ENCODE data around the gene LARP6. TPM values are rescaled to one million over a fixed set of nuclear protein-coding genes. Genes with fewer than 3 reads are reported as not detected.

Gene LARP6
- total and polyA plus RNA-seq, 2 donors (not counting 1 experiment from before 2014, with no cell fraction given): not detected

DNA sequence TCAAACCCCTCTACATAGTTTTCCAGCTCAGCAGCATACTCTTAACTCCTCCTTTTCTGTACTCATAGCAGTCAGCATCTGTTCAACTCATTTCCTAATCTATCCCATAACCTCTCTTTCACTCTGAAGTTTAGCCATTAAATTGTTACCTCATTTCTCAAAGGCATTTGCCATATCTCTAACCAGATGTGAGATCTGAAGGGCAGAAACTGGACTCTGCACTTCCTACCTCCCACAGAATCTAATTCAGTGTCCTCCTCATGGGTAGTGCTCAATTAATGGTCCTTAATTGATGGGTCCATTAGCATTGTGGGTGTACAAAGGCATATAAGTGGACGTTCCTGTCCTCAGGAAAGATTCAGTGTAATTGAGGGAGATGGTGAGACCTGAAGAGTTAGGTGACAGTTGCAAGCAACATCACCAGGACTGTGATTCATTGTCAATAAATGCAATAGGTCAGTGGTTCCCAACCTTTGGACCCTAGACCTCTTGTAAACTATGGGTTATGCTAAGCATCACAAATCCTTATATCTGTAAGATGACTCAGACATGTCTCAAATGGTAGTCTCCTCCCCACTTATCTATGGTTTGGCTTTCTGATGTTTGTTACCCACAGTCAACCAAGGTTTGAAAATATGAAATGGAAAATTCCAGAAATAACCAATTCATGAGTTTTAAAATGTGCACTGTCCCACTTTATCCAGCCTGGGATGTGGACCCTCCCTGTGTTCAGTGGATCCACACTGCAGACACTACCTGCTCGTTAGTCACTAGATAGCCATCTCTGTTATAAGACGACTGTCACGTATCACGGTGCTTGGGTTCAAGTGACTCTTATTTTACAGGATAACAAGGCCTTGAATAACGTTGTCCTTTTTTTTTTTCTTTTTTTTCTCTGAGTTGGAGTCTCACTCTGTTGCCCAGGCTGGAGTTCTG lies 65.6 kb downstream of the LARP6 start:
- H3K4me2 ChIP-seq (replicated peaks; ENCODE audit: low read depth, low read length, poor library complexity, severe bottlenecking): no peak overlapping the region
- TF ChIP-seq CTCF (IDR thresholded peaks at IDR 0.05) (no peak), EZH2 (IDR thresholded peaks at IDR 0.05; ENCODE audit: borderline replicate concordance, insufficient read depth, low read depth, low read length, poor library complexity, severe bottlenecking) (no peak)
- ChIA-PET CTCF (no interaction called here), POLR2A (no interaction called here)
- no peaks in the 10 kb centered on the region for H3K9me3 ChIP-seq (ENCODE audit: control extremely low read depth in 1 of 3, control insufficient read depth in 2 of 3, insufficient read depth in 1 of 3, low read length in 2 of 3)
- no peaks in the 10 kb centered on the region for H3K79me2 ChIP-seq (ENCODE audit: control insufficient read depth, insufficient read depth, low read length)
- no peak overlapping the region for H3K4me3 ChIP-seq (ENCODE audit: control extremely low read depth in 1 of 5, extremely low read depth in 1 of 5, insufficient read depth in 1 of 5, low read depth in 2 of 5, low read length in 4 of 5)
- no peaks in the 10 kb centered on the region for H3K36me3 ChIP-seq (replicated peaks in 1 of 2; ENCODE audit: control extremely low read depth in 1 of 2, control insufficient read depth in 1 of 2, extremely low read depth in 1 of 2, insufficient read depth in 2 of 2, low read length in 1 of 2)
- H3K27me3 ChIP-seq (replicated peaks in 1 of 4; ENCODE audit: control extremely low read depth in 1 of 4, control insufficient read depth in 3 of 4, insufficient read depth in 4 of 4, low read length in 3 of 4): peaks cover 0 to 8% (median 0%) of the 10 kb centered on the region in 4 experiments
- no peak overlapping the region for H3K9ac ChIP-seq (ENCODE audit: low read length)
- 84% methylated on average over 6 of the region's 6 CpGs for WGBS (ENCODE audit: insufficient coverage)
- H2AFZ ChIP-seq (ENCODE audit: insufficient read depth, low read depth, low read length, poor library complexity, severe bottlenecking): no peak overlapping the region
- Mint-ChIP-seq H3K9me3 (ENCODE audit: insufficient read depth) (no peaks in the 10 kb centered on the region), H3K27ac (no peak overlapping the region), H3K4me1 (no peaks in the 10 kb centered on the region), H3K27me3 (peaks cover 12% of the 10 kb centered on the region), H3K4me3 (no peak overlapping the region)
- no peaks in the 10 kb centered on the region for H4K20me1 ChIP-seq (ENCODE audit: control insufficient read depth, insufficient read depth, low read length, poor library complexity, severe bottlenecking)
- no peak overlapping the region for H3K27ac ChIP-seq (ENCODE audit: low read length in 2 of 2)
- DNase-seq (no peak), ATAC-seq (ENCODE audit: low read depth) (no peak)
- no peaks in the 10 kb centered on the region for H3K4me1 ChIP-seq (ENCODE audit: control insufficient read depth in 2 of 2, insufficient read depth in 2 of 2, low read length in 2 of 2)
- intact Hi-C loops (cut with micrococcal nuclease): no loop called here

DNA sequence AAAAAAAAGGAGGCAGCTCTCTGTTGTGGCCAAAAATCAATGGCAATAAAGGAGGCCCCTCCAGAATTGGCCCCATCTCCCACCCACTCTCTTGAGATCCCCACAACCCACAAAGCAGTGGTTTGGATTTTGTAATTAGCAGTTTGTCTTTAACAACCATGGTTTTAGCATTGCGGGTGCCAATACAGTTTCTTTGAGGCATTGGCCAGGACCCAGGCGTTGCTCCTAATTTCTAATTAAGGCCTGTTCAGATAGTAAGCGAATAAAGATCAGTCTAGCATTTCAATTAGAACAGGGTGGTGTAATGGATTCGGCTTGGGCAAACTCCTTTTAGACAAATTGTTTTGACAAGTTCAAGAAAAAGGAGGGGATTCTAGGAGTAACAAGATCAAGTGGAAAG lies 67.0 kb downstream of the LARP6 start:
- CTCF ChIA-PET: no interaction called here

More for the DNA sequence above, 67.0 kb downstream of the LARP6 start:
- H3K27me3 ChIP-seq (replicated peaks in 1 of 4; ENCODE audit: control extremely low read depth in 1 of 4, control insufficient read depth in 3 of 4, insufficient read depth in 4 of 4, low read length in 3 of 4): peaks cover 0 to 8% (median 0%) of the 10 kb centered on the region in 4 experiments
- no peaks in the 10 kb centered on the region for H3K79me2 ChIP-seq (ENCODE audit: control insufficient read depth, insufficient read depth, low read length)
- no peak overlapping the region for H3K4me3 ChIP-seq (ENCODE audit: control extremely low read depth in 1 of 5, extremely low read depth in 1 of 5, insufficient read depth in 1 of 5, low read depth in 2 of 5, low read length in 4 of 5)
- H3K9ac ChIP-seq (ENCODE audit: low read length): no peak overlapping the region
- H3K9me3 ChIP-seq (ENCODE audit: control extremely low read depth in 1 of 3, control insufficient read depth in 2 of 3, insufficient read depth in 1 of 3, low read length in 2 of 3): no peaks in the 10 kb centered on the region
- intact Hi-C loops (cut with micrococcal nuclease): no loop called here
- DNase-seq (no peak), ATAC-seq (ENCODE audit: low read depth) (no peak)
- H3K27ac Mint-ChIP-seq: no peak overlapping the region
- H3K4me2 ChIP-seq (replicated peaks; ENCODE audit: low read depth, low read length, poor library complexity, severe bottlenecking): no peak overlapping the region
- POLR2A ChIA-PET: no interaction called here
- H3K4me1 ChIP-seq (ENCODE audit: control insufficient read depth in 2 of 2, insufficient read depth in 2 of 2, low read length in 2 of 2): no peaks in the 10 kb centered on the region
- WGBS (ENCODE audit: insufficient coverage): 94% methylated on average over 4 of the region's 4 CpGs
- no peak overlapping the region for H2AFZ ChIP-seq (ENCODE audit: insufficient read depth, low read depth, low read length, poor library complexity, severe bottlenecking)
- H3K4me3 Mint-ChIP-seq: no peak overlapping the region
- no peaks in the 10 kb centered on the region for H4K20me1 ChIP-seq (ENCODE audit: control insufficient read depth, insufficient read depth, low read length, poor library complexity, severe bottlenecking)
- H3K27me3 Mint-ChIP-seq: peaks cover 12% of the 10 kb centered on the region
- TF ChIP-seq CTCF (IDR thresholded peaks at IDR 0.05) (no peak), EZH2 (IDR thresholded peaks at IDR 0.05; ENCODE audit: borderline replicate concordance, insufficient read depth, low read depth, low read length, poor library complexity, severe bottlenecking) (no peak)
- H3K4me1 Mint-ChIP-seq: no peaks in the 10 kb centered on the region
- no peak overlapping the region for H3K27ac ChIP-seq (ENCODE audit: low read length in 2 of 2)
- no peaks in the 10 kb centered on the region for H3K36me3 ChIP-seq (replicated peaks in 1 of 2; ENCODE audit: control extremely low read depth in 1 of 2, control insufficient read depth in 1 of 2, extremely low read depth in 1 of 2, insufficient read depth in 2 of 2, low read length in 1 of 2)
- no peaks in the 10 kb centered on the region for H3K9me3 Mint-ChIP-seq (ENCODE audit: insufficient read depth)
